Sigmoid colon (tissue), 4 donors: ENCODE data around the gene PREX1.

ENCODE experiments used
- CTCF ChIP-seq, 4 experiments: fragments of 450-650 bp in 3 of 4; fragments of 200-600 bp in 1 of 4; IDR thresholded peaks; one replicate each; pipeline ENCODE4 v1.5.1; 2016 to 2019; ENCODE audit warnings: antibody characterized with exemption in 4 of 4, mild to moderate bottlenecking in 3 of 4, moderate library complexity in 2 of 4
- EP300 ChIP-seq, 4 donors: sonication (generic); formaldehyde crosslinking; IDR thresholded peaks; one replicate each; pipeline ENCODE4 v1.6.1; 2017; ENCODE audit warnings: antibody characterized with exemption in 4 of 4
- POLR2A ChIP-seq, 2 donors: fragments of 450-650 bp; IDR thresholded peaks; one replicate each; pipeline ENCODE4 v1.6.1; 2016; ENCODE audit warnings: antibody characterized with exemption in 2 of 2, mild to moderate bottlenecking in 2 of 2, moderate library complexity in 2 of 2

- TF ChIP-seq CTCF (IDR thresholded peaks at IDR 0.05) (no peak), EP300 (IDR thresholded peaks at IDR 0.05) (no peak), POLR2A (IDR thresholded peaks at IDR 0.05) (no peak)
Measured at GRCh38 chr20:48640871-48641270, 186.9 kb downstream of the PREX1 start.
